ENCODE measurements around the gene KCNG2.

Gene KCNG2

GRCh38 chr18:79899609-79900445, 102.1 kb downstream of the KCNG2 start (continued):
- TF ChIP-seq ZNF202 (tag by site-specific recombination; IDR thresholded peaks at IDR 0.05; ENCODE audit: borderline replicate concordance) (no peak), ZNF791 (tag by site-specific recombination; IDR thresholded peaks at IDR 0.05) (no peak), ZNF362 (tag by site-specific recombination; IDR thresholded peaks at IDR 0.05) (no peak), ZNF629 (tag by site-specific recombination; IDR thresholded peaks at IDR 0.05) (no peak)

- Histone ChIP-seq H3K4me3 (ENCODE audit: low read depth, low read length) (no peak overlapping the region), H3K4me1 (ENCODE audit: control insufficient read depth, insufficient read depth, low read length) (no peaks in the 10 kb centered on the region), H3K9me3 (ENCODE audit: control insufficient read depth, insufficient read depth, low read depth, low read length) (peaks cover 6% of the 10 kb centered on the region; the same call in 1 of the 2 replicates), H3K36me3 (ENCODE audit: control insufficient read depth in 2 of 2, insufficient read depth in 1 of 2, low read length in 2 of 2) (peaks cover 0 to 7% of the 10 kb centered on the region in 2 experiments; a peak in 1 of 3 replicates), H3K27ac (ENCODE audit: extremely low read depth, low read depth, low read length) (no peak overlapping the region)
- CTCF ChIA-PET: no interaction called here
- no peak for TF ChIP-seq PATZ1 (tag by site-specific recombination; IDR thresholded peaks at IDR 0.05)
- TF ChIP-seq HOXA7 (CRISPR knock-in tag; IDR thresholded peaks at IDR 0.05; ENCODE audit: borderline replicate concordance): no peak
- no peak for TF ChIP-seq GLI4 (tag by site-specific recombination; IDR thresholded peaks at IDR 0.05)
- no peak for TF ChIP-seq ZNF324 (tag by site-specific recombination; IDR thresholded peaks at IDR 0.05)
- no peak for TF ChIP-seq ZEB2 (tag by site-specific recombination; IDR thresholded peaks at IDR 0.05)
- no peak for TF ChIP-seq ZNF239 (tag by site-specific recombination; IDR thresholded peaks at IDR 0.05)
- no peak for TF ChIP-seq INSM2 (tag by site-specific recombination; IDR thresholded peaks at IDR 0.05)
- no peak for TF ChIP-seq ZNF580 (tag by site-specific recombination; IDR thresholded peaks at IDR 0.05)
- TF ChIP-seq HOXD13 (CRISPR knock-in tag; IDR thresholded peaks at IDR 0.05; ENCODE audit: borderline replicate concordance): no peak
- POLR2A ChIA-PET: no interaction called here
Observed at GRCh38 chr18:79900610-79901570, 103.2 kb downstream of the KCNG2 start.

GRCh38 chr18:79901665-79902064, 103.9 kb downstream of the KCNG2 start:
- H3K36me3 ChIP-seq (ENCODE audit: control insufficient read depth in 2 of 2, insufficient read depth in 1 of 2, low read length in 2 of 2): peaks cover 0 to 8% of the 10 kb centered on the region in 2 experiments; a peak in 1 of 3 replicates
- ChIA-PET POLR2A (no interaction called here), CTCF (no interaction called here)
- no peak overlapping the region for H3K27ac ChIP-seq (ENCODE audit: extremely low read depth, low read depth, low read length)
- peaks cover 6% of the 10 kb centered on the region; the same call in 1 of the 2 replicates for H3K9me3 ChIP-seq (ENCODE audit: control insufficient read depth, insufficient read depth, low read depth, low read length)
- no peak overlapping the region for H3K4me3 ChIP-seq (ENCODE audit: low read depth, low read length)
- H3K4me1 ChIP-seq (ENCODE audit: control insufficient read depth, insufficient read depth, low read length): no peaks in the 10 kb centered on the region
- no peak for TF ChIP-seq ELK4 (IDR thresholded peaks at IDR 0.05; ENCODE audit: borderline replicate concordance, low read depth, low read length)
- TF ChIP-seq ZNF24 (tag by site-specific recombination; IDR thresholded peaks at IDR 0.05): no peak
- TF ChIP-seq ZNF510 (tag by site-specific recombination; IDR thresholded peaks at IDR 0.05; ENCODE audit: insufficient replicate concordance): no peak
- TF ChIP-seq ZNF19 (tag by site-specific recombination; IDR thresholded peaks at IDR 0.05; ENCODE audit: low read depth): no peak
- TF ChIP-seq ZBTB44 (tag by site-specific recombination; IDR thresholded peaks at IDR 0.05): no peak
- TF ChIP-seq ZXDB (tag by site-specific recombination; IDR thresholded peaks at IDR 0.05): no peak
- TF ChIP-seq ZNF335 (tag by site-specific recombination; conservative IDR thresholded peaks at IDR 0.05): no peak
- no peak for TF ChIP-seq ZNF76 (tag by site-specific recombination; IDR thresholded peaks at IDR 0.05; ENCODE audit: borderline replicate concordance, low read depth)
- TF ChIP-seq ZNF629 (tag by site-specific recombination; IDR thresholded peaks at IDR 0.05): no peak
- no peak for TF ChIP-seq YY2 (tag by site-specific recombination; IDR thresholded peaks at IDR 0.05)
- no peak for TF ChIP-seq ZEB2 (tag by site-specific recombination; IDR thresholded peaks at IDR 0.05)
